GM12878 (cell line): ENCODE measurements around the gene IPMK.

Source experiments
- MYC ChIP-seq: IDR thresholded peaks from 2 replicates; pipeline ENCODE4 v1.6.1; 2011; ENCODE audit warnings: mild to moderate bottlenecking, low read length, moderate library complexity, inconsistent platforms; ENCODE audit not compliant: insufficient read depth, insufficient replicate concordance, insufficient read length, severe bottlenecking
- POLR2A ChIP-seq: IDR thresholded peaks from 2 replicates; pipeline ENCODE4 v1.6.1; 2011; ENCODE audit warnings: low read depth, mild to moderate bottlenecking, low read length
- RAD21 ChIP-seq: IDR thresholded peaks from 2 replicates; pipeline ENCODE4 v1.6.1; 2011; ENCODE audit warnings: mild to moderate bottlenecking, low read depth, low read length, moderate library complexity; ENCODE audit not compliant: insufficient read depth
- RAD51 ChIP-seq: fragments of 450-650 bp; IDR thresholded peaks from 2 replicates; pipeline ENCODE4 v1.6.1; 2016; ENCODE audit warnings: moderate library complexity, mild to moderate bottlenecking, inconsistent platforms
- RCOR1 ChIP-seq: conservative IDR thresholded peaks from 2 replicates; pipeline ENCODE4 v1.6.1; 2012; ENCODE audit warnings: low read depth, low read length, improper control_type of control experiment
- TAF1 ChIP-seq: IDR thresholded peaks from 2 replicates; pipeline ENCODE4 v1.6.1; 2011; ENCODE audit warnings: mild to moderate bottlenecking, low read depth, low read length, borderline replicate concordance
- TF ChIP-seq, protein P1 (sequence below): IDR thresholded peaks from 2 replicates; pipeline ENCODE4 v1.6.1; 2012; ENCODE audit warnings: mild to moderate bottlenecking, low read depth, low read length
- TF ChIP-seq, protein P2 (sequence below): fragments of 450-650 bp; formaldehyde crosslinking; IDR thresholded peaks from 2 replicates; pipeline ENCODE4 v1.4.0; 2022; ENCODE audit warnings: mild to moderate bottlenecking, moderate library complexity
- TF ChIP-seq, protein P3 (sequence below), 3 experiments: IDR thresholded peaks in 2 of 3; conservative IDR thresholded peaks in 1 of 3; 2 replicates each; pipeline ENCODE4 v1.5.1; 2011; ENCODE audit warnings: low read depth in 3 of 3, low read length in 3 of 3, mild to moderate bottlenecking in 3 of 3, control low read depth in 2 of 3, moderate library complexity in 2 of 3, inconsistent platforms in 1 of 3, mixed read lengths in 1 of 3; ENCODE audit not compliant: control insufficient read depth in 2 of 3, insufficient read depth in 1 of 3; ENCODE audit errors: extremely low read depth in 1 of 3

DNA sequence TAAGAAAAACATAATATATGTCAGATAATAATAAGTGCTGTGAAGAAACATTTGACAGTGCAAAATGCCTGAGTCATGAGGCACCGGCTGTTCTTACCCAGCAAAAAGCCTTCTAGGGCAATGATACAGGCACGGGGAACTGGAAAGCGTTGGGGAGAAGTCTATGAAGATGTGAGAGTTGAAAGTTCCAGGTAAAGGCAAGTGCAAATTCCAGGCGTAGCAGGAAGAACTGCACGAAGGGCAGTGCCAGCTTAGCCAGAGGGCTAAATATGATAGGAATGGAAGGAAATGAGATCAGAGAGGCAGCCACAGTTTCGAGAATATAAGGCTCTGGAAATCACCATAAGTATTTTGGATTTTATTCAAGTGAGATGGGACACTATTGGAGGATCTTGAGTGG, 87.0 kb downstream of the IPMK start:
- TF ChIP-seq, protein P1, sequence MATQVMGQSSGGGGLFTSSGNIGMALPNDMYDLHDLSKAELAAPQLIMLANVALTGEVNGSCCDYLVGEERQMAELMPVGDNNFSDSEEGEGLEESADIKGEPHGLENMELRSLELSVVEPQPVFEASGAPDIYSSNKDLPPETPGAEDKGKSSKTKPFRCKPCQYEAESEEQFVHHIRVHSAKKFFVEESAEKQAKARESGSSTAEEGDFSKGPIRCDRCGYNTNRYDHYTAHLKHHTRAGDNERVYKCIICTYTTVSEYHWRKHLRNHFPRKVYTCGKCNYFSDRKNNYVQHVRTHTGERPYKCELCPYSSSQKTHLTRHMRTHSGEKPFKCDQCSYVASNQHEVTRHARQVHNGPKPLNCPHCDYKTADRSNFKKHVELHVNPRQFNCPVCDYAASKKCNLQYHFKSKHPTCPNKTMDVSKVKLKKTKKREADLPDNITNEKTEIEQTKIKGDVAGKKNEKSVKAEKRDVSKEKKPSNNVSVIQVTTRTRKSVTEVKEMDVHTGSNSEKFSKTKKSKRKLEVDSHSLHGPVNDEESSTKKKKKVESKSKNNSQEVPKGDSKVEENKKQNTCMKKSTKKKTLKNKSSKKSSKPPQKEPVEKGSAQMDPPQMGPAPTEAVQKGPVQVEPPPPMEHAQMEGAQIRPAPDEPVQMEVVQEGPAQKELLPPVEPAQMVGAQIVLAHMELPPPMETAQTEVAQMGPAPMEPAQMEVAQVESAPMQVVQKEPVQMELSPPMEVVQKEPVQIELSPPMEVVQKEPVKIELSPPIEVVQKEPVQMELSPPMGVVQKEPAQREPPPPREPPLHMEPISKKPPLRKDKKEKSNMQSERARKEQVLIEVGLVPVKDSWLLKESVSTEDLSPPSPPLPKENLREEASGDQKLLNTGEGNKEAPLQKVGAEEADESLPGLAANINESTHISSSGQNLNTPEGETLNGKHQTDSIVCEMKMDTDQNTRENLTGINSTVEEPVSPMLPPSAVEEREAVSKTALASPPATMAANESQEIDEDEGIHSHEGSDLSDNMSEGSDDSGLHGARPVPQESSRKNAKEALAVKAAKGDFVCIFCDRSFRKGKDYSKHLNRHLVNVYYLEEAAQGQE = no peak
- no peak for TF ChIP-seq RCOR1
- no peak for TF ChIP-seq RAD21
- TF ChIP-seq, protein P2, sequence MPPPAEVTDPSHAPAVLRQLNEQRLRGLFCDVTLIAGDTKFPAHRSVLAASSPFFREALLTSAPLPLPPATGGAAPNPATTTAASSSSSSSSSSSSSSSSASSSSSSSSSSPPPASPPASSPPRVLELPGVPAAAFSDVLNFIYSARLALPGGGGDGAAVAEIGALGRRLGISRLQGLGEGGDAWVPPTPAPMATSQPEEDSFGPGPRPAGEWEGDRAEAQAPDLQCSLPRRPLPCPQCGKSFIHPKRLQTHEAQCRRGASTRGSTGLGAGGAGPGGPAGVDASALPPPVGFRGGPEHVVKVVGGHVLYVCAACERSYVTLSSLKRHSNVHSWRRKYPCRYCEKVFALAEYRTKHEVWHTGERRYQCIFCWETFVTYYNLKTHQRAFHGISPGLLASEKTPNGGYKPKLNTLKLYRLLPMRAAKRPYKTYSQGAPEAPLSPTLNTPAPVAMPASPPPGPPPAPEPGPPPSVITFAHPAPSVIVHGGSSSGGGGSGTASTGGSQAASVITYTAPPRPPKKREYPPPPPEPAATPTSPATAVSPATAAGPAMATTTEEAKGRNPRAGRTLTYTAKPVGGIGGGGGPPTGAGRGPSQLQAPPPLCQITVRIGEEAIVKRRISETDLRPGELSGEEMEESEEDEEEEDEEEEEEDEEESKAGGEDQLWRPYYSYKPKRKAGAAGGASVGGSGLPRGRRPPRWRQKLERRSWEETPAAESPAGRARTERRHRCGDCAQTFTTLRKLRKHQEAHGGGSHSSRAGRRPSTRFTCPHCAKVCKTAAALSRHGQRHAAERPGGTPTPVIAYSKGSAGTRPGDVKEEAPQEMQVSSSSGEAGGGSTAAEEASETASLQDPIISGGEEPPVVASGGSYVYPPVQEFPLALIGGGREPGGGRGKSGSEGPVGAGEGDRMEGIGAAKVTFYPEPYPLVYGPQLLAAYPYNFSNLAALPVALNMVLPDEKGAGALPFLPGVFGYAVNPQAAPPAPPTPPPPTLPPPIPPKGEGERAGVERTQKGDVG (CRISPR knock-in tag) = no peak
- TF ChIP-seq TAF1 = no peak
- TF ChIP-seq, protein P3, sequence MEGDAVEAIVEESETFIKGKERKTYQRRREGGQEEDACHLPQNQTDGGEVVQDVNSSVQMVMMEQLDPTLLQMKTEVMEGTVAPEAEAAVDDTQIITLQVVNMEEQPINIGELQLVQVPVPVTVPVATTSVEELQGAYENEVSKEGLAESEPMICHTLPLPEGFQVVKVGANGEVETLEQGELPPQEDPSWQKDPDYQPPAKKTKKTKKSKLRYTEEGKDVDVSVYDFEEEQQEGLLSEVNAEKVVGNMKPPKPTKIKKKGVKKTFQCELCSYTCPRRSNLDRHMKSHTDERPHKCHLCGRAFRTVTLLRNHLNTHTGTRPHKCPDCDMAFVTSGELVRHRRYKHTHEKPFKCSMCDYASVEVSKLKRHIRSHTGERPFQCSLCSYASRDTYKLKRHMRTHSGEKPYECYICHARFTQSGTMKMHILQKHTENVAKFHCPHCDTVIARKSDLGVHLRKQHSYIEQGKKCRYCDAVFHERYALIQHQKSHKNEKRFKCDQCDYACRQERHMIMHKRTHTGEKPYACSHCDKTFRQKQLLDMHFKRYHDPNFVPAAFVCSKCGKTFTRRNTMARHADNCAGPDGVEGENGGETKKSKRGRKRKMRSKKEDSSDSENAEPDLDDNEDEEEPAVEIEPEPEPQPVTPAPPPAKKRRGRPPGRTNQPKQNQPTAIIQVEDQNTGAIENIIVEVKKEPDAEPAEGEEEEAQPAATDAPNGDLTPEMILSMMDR (IDR thresholded peaks at IDR 0.05 in 2 of 3, conservative IDR thresholded peaks at IDR 0.05 in 1 of 3; ENCODE audit: control insufficient read depth in 2 of 3, extremely low read depth in 1 of 3, insufficient read depth in 1 of 3, low read depth in 3 of 3, low read length in 3 of 3) = no peak
- no peak for TF ChIP-seq RAD51
- TF ChIP-seq MYC = no peak
- TF ChIP-seq POLR2A = no peak
